Gastroesophageal sphincter (tissue), 3 donors: ENCODE data around the gene GRID2.

Source experiments
- CTCF ChIP-seq, 4 experiments: fragments of 200-600 bp in 2 of 4; fragments of 450-650 bp in 2 of 4; sonication (generic) in 1 of 4; IDR thresholded peaks; one replicate each; pipeline ENCODE4 v1.5.1; 2017 to 2019; ENCODE audit warnings: antibody characterized with exemption in 4 of 4, mild to moderate bottlenecking in 2 of 4, moderate library complexity in 2 of 4
- POLR2A ChIP-seq, 2 donors: fragments of 450-650 bp; IDR thresholded peaks; one replicate each; pipeline ENCODE4 v1.6.1; 2017; ENCODE audit warnings: antibody characterized with exemption in 2 of 2, mild to moderate bottlenecking in 2 of 2, moderate library complexity in 1 of 2
- POLR2AphosphoS5 ChIP-seq: sonication (generic); formaldehyde crosslinking; IDR thresholded peaks from one replicate; pipeline ENCODE4 v1.6.1; 2017; ENCODE audit warnings: antibody characterized with exemption

GRCh38 chr4:92261256-92261655 lies 42.5 kb upstream of the GRID2 start:
- TF ChIP-seq CTCF (IDR thresholded peaks at IDR 0.05), result no peak
- TF ChIP-seq POLR2A (IDR thresholded peaks at IDR 0.05), result no peak
- TF ChIP-seq POLR2AphosphoS5, result no peak
